Measurements from ENCODE around the gene PCNA.

Gene PCNA

GRCh38 chr20:5065166-5065878, 54.4 kb downstream of the PCNA start:
- DNase-seq (ENCODE audit: low spot score) = peak; percentile 34

Measured in hepatic stellate cell (primary cell).